Tracheal epithelial cell (primary cell): ENCODE data around the gene DCTN3. TPM values are rescaled to one million over a fixed set of nuclear protein-coding genes. Genes with fewer than 3 reads are reported as not detected.

Experiments used
- total RNA-seq: library from RNA; depleted of rRNA; stranded (reverse); fragments of >200 nt; gene quantifications from 2 replicates; pipeline ENCODE4 v1.2.1, GENCODE V29; 2014

Gene DCTN3
- total RNA-seq, result 40.3 and 43.4 TPM in 2 replicates

DNA sequence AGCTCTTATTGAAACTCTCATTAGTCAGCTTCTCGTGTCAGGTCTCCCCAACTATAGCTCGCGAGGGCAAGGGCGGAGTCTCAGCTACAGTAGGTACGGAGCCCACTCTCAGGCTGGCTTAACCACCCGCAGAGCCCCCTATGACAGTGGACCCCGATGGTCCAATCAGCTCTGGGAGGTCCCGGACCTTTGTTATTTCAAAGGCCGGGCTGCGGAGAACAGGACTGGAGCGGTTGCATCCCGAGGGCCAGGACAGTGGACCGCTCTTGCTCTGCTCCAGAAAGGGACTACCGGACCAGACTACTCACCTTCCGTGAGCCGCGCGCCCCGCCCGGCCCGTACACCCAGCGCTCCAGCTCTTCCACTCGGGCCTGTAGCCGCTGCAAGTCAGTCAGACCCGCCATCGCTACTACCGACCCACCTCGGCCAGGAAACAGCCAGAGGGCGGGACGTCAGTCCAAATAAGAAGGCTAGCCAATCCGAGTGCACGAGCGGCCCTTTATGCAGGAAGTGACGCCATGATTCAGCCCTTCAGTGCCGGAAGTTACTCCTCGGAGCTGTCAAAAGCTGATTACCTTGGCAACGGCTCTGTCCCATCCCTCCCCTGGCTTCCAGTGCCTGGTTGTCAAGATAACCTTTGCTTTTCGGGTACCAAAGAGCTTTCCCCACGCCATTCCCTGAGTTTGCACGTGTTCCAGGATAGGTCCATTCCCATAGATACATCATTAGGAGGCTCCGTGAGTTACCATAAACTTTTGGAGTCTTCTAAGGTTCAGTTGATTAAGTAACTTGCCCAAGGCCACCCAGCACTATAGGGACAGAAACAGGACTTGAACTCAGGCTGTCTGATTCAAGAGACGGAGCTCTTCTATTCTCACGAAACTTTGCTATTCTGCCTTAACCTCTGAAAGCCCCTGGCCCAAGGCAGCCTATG is at the start of gene DCTN3:
TSS of gene DCTN3 (minus strand) at position 435 of the 934 bp plus-strand sequence. CDS start at position 404, 31 bp downstream.

DNA sequence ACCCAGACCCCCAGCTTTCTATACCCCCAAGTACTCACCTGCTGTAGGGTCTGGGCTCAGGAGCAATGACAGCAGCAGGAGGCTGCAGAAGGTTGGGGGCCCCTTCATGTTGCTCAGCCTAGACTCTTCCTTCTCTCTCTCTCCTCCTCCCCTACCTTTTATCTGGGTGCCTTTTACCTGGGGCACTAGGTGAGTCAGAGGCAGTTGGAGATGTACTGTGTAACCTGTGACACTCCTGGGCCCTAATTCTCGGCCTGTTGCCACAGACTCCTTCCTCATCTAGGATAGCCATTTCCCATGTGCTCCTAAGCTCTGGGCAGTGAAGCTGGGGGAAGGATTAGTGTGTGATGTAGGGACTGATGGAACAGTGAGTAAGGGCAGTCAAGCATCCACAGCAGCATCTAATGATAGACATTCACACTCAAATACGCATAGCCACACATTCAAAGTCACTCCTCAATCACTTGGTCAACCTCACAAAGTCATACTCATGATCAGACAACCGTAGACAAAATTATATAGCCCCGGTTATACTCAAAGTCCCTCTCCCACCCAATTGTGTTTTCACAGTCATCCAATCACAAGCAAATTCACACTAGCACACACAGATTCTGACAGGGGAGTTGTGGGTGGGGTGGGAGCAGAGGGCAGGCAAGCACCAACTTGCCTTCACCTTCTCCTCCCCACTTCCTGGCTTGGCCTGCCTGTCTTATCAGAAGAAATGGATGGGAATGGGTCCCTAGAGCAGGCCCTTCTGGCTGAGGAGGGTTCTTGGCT is 42.4 kb upstream of the DCTN3 start, which contains the start of gene CCL27:
TSS of gene CCL27 (minus strand) at position 132 of the 777 bp plus-strand sequence. CDS start at position 108, 24 bp downstream.

DNA sequence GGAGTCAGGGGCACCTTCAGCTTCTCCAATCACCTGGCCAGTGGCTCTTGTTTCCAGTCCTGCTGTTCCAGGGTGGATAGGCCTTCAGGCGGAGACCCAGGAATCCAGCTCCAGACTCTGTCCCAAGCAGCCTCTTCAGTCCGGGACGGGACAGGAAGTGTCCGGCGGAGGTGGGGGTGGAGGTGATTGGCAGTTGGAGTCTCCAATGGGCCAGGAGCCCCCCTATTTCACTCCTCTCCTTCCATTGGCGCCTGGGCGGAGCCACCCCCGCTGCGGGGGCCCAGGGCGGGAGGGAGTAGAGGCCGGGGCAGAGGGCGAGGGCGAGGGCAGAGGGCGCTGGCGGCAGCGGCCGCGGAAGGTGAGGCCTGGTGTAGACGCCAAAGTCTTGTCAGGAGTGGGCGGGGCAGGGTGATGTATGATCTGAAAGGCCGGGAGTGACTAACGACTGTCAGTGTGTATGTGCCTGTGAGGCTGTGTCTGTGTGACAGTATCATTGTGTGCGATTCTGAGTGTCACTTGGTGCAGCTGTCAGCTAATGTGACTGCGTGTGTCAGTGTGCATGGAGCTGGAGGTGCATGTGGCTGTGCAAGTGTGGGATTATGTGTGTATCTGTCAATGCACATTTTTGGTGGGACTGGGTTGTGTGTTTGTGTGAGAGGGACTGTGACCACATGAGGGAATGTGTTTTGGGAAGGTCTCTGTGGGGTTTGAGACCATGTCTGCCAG is 31.7 kb upstream of the DCTN3 start, which contains the start of gene IL11RA:
TSS of gene IL11RA (plus strand) at position 310 of the 726 bp plus-strand sequence. CDS start 3,033 bp downstream, outside the sequence.

DNA sequence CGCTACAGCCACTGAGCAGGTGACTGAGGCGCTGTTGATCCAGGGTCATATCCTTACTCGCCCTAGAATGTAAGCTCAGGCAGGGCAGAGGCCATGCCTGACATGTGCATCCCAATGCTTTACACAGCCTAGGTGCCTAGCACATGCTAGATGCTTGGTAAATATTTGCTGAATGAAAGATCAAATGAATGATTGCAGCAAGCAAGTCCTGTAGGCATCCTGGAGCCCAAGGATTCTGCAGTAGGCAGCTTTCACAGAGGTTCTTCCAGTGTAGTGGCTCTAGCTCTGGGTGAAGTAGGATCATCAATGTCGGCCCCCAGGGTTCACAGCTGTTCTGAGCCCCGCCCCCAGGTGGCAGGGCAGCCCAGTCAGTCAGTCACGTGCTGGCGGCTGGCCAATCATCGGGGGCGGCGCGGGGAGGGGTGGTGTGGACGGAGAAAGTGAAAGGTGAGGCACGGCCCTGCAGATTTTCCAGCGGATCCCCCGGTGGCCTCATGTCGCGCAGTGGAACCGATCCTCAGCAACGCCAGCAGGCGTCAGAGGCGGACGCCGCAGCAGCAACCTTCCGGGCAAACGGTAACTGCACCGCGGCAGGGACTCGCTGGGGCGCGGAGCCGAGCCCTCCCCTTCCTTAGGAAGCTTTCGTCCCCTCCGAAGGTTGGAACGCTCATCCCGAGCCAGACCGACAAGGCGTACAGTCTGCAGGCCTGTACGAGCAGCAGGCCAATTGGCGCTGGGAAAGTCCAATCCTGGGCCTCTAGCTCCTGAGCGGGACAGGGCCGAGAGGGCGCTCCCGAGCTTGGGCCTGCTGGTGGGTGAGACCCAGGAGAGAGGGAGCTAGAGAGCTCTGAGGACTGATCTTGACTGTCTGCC is 26.2 kb upstream of the DCTN3 start, which contains the start of gene GALT:
TSS of gene GALT (plus strand) at position 465 of the 873 bp plus-strand sequence. CDS start at position 495, 30 bp downstream.

DNA sequence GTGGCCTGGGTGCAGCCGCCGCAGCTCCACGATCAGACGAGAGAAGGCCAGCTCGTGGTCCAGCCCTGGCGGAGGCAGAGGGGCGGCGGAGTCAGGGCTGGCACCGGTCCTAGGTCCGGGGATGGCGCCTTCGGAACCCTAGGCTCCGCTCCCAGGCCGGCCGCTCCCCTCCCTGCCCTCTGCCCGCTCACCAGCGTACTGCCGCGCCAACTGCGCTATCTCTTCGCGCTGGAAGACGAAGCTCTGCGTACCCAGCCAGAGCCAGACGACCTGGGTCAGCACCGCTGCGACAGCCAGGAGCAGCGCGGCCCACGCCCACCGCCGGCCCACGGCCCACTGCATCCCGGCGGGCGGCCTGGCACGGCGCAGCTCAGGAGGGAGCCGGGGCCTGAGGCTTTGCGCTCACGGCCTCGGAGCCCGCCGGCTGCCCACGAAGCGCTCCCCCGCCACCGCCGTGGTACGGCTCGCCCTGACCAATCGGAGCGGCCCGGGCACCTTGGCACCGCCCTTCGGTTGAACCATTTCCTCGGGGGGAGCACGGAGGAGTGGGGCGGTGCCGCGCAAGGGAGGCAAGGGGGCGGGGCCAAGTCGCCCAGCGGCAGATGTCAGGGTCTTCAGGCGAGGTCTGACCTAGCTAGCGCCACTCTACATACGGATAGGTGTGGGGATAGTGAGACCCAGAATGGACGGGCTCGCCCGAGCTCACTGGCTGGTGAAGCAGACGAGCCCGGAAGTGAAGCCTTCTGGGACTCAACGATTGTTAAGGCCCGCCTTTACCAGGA is 17.3 kb upstream of the DCTN3 start, which contains the start of gene SIGMAR1:
TSS of gene SIGMAR1 (minus strand) at position 432 of the 782 bp plus-strand sequence. CDS start at position 342, 90 bp downstream.

DNA sequence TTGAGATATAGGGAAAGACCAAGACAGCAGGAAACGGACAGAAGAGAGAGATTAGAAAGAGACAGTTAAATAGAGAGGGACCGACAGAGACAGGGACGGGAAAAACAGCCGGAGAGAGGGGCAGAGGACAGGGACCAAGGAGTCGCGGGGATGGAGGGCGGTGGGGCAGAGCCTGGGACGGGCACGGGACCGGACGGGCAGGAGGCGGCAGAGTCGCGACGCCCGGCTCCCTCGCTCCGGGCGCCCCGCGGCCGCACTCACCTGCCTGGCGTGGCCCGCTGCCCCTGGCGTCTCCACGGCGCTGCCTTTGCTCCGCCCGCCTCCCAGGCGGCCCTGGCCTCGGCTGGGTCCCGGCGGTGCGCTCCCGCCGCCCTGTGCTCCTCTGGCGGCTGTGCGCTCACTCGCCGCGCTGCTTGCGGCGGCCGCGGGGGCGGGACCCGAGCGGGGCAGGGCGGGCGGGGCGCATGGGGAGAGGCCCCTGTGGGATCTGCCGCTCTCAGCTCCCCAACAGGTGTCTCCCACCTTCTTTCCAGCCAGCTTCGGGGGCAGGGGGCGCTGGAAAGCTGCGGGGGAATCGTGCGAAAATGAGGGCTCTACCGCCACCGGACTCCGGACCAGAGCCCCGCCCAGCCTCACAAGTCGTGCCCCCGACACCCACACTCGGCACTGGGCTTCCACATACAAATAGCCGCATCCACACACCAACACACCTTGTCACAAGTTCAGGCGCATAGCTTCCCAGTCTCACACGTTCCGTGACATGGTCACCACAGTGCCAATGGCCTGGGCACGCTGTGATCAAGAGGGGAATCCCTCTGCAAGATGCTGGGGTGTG is 8.6 kb upstream of the DCTN3 start, which contains the start of gene ARID3C:
TSS of gene ARID3C (minus strand) at position 411 of the 835 bp plus-strand sequence. CDS start 1,052 bp downstream, outside the sequence.

DNA sequence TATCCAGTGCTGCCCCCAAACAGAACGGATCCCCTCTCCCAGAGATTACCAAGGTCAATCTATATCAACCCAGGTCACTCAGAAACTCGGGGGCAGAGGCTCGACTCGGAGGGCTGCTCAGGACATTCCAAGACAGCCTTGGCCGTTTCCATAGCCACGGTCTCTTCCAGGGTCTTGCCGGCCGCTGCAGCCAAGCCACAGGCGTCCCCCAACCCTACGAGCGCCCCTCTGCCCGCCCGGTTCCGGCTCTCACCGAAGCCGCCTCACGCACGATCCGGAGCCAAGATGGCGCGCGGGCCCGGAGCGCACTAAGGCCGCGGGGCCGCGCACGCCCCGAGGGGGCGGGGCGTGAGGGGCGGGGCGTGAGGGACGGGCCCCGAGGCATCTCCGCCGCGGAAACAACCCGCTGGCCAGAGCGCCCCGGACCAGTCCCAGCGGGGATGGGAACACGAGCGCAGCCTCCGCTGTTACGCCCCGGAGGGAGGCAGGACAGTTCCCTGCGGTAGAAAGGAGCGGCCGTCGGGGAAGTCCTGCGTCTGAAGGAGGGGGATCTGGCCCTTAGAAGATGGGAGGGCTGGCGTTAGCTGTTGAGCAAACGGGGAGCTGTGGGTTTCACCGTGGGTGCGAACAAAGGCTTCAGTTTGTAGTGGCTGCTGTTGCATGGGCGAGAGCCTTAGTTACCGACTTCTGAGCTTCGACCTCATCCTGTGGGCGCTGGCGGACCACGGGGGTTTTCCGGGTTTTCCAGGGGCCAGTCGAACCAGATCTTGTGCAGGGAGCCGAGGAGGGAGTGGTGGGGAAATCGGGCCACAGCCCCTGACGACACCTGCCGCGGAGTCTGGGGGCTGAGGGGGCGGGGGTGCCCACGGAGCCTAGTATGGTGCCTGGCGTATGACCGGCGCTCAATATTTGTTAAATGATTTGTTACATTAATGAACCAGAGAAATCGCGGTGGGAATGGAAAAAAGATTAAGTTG is 8.2 kb downstream of the DCTN3 start, which contains the start of gene RPP25L:
TSS of gene RPP25L (minus strand) at position 287 of the 977 bp plus-strand sequence. CDS start 801 bp downstream, outside the sequence.

DNA sequence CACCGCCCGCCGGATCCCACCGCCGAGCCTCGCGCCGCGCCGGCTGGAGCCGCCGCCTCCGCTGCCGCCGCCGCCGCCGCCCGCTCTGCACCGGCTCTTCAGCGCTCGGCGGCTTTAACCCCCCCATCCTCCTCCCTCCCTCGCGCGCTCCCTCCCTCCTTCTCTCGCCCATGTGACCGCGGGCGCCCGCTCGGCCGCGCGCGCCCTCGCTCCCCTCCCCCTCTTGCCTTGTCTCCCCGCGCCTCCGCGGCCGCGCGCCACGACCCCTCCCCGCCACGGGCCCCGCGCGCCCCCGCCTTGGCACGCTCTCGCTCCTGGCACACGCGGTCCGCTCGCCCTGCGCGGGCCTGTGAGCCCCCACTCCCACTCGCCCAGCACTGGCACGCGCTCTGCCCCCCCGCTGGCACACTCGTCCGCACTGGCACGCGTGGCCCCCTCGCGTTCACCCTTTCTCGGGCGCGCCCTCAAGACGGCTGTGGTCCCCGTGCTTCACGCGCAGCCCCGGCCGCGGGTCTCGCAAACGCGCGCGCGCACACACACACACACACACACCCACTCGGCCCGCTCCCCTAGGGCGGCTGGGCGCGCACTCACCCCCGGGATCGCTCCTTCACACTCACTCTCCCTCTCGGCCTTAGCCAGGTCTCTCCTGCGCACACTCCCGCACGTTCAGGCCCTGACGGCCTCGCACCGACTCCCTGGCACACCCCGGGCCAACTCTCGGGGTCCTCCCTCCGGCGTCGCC is 30.5 kb downstream of the DCTN3 start, which contains the start of gene CNTFR:
TSS of gene CNTFR (minus strand) at position 89 of the 745 bp plus-strand sequence. CDS start 20,743 bp downstream, outside the sequence.

Other genes starting within 250 kb of the DCTN3 start
- 4.0 and 5.5 TPM in 2 replicates for gene MYORG, start 243.6 kb downstream of the DCTN3 start, total RNA-seq
- gene FAM219A, start 161.9 kb downstream of the DCTN3 start, total RNA-seq, result 3.2 and 7.7 TPM in 2 replicates
- gene DNAI1, start 161.7 kb downstream of the DCTN3 start, total RNA-seq, result not detected in 2 replicates
- gene ENHO, start 97.5 kb downstream of the DCTN3 start, total RNA-seq, result 0.48 TPM in 1 of 2 replicates, not detected in the other
- gene CNTFR, start 30.8 kb downstream of the DCTN3 start, total RNA-seq, result not detected in 2 replicates
- gene RPP25L, start 8.4 kb downstream of the DCTN3 start, total RNA-seq, result 27.7 and 38.6 TPM in 2 replicates
- gene ARID3C, start 8.6 kb upstream of the DCTN3 start, total RNA-seq, result 0.48 and 0.64 TPM in 2 replicates
- 68.9 and 81.4 TPM in 2 replicates for gene SIGMAR1, start 17.3 kb upstream of the DCTN3 start, total RNA-seq
- 16.4 and 22.4 TPM in 2 replicates for gene GALT, start 26.2 kb upstream of the DCTN3 start, total RNA-seq
- gene IL11RA, start 31.7 kb upstream of the DCTN3 start, total RNA-seq, result 1.7 and 1.9 TPM in 2 replicates
- gene CCL27, start 42.2 kb upstream of the DCTN3 start, total RNA-seq, result not detected in 2 replicates
- gene CCL19, start 70.8 kb upstream of the DCTN3 start, total RNA-seq, result not detected in 2 replicates
- not detected in 2 replicates for gene CCL21, start 89.6 kb upstream of the DCTN3 start, total RNA-seq